ENCODE data around the gene KRT75.

GRCh38 chr12:52419656-52420055 is 14.5 kb downstream of the KRT75 start:
- no peak for TF ChIP-seq CTCF (IDR thresholded peaks at IDR 0.05 in 8 of 11, conservative IDR thresholded peaks at IDR 0.05 in 3 of 11)
- no peak for TF ChIP-seq POLR2A (IDR thresholded peaks at IDR 0.05)
- no peak for TF ChIP-seq POLR2AphosphoS5 (IDR thresholded peaks at IDR 0.05)
